Measurements from ENCODE around the gene ACBD6.

ACBD6 gene

GRCh38 chr1:180534214-180534613 is 31.8 kb upstream of the ACBD6 start:
- H3K4me3 ChIP-seq (ENCODE audit: low read depth, low read length) = no peak overlapping the region
- no peak for TF ChIP-seq CTCF (IDR thresholded peaks at IDR 0.05; ENCODE audit: low read depth, low read length, missing control alignments)
- DNase-seq (ENCODE audit: low read depth) = no peak
- in situ Hi-C loops (cut with HindIII; ENCODE audit: low sequenced_read_pairs) = no loop called here

GRCh38 chr1:180533266-180533987 is 31.1 kb upstream of the ACBD6 start:
- peak; percentile 39 for DNase-seq (ENCODE audit: low read depth)
- in situ Hi-C loops (cut with HindIII; ENCODE audit: low sequenced_read_pairs) = no loop called here
- peak; percentile 88 for TF ChIP-seq CTCF (IDR thresholded peaks at IDR 0.05; ENCODE audit: low read depth, low read length, missing control alignments)
- H3K4me3 ChIP-seq (ENCODE audit: low read depth, low read length) = no peak overlapping the region

DNA sequence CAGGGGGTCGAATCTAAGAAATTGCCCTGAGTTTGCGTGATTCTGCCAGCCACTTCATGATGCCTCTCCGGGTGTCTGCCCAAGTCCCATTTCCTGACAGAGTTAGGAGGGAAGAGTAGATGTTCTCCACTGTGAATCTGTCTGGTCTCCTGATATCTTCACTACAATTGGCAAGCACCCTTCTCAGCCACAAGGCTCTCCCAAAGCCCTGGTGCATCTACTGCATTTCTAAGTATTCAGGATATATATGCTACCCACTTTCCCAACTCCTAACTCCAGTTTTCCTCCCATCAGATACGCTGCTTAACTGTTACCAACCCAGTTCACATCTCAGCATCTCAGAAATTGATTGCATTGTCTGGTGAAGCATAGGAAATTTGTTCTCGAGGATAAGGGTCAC is 30.5 kb upstream of the ACBD6 start:
- no peak for DNase-seq (ENCODE audit: low read depth)
- TF ChIP-seq CTCF (IDR thresholded peaks at IDR 0.05; ENCODE audit: low read depth, low read length, missing control alignments) = no peak
- in situ Hi-C loops (cut with HindIII; ENCODE audit: low sequenced_read_pairs) = no loop called here

DNA sequence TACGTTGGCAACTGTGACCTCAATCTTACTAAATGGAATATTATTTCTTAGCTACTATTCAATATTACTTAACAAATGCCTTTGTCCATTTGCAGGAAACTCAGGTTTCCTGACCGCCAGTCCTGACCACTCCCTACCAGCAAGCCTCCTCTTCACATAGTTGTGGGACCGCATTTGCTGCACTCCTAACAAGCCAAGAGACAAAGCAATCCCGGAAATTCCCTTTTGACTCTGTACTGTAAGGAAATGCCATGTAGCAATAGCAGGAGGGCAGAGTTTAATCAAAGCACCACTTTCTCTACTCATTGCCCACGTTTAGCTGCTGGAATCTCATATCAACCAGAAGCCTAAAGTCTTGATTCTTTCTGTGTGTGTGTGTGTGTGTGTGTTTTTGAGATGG is 28.1 kb upstream of the ACBD6 start:
- in situ Hi-C loops (cut with HindIII; ENCODE audit: low sequenced_read_pairs) = no loop called here

More for the DNA sequence above, 30.5 kb upstream of the ACBD6 start:
- H3K4me3 ChIP-seq (ENCODE audit: low read depth, low read length) = no peak overlapping the region

GRCh38 chr1:180528868-180529470 is 26.6 kb upstream of the ACBD6 start:
- no peak for TF ChIP-seq CTCF (IDR thresholded peaks at IDR 0.05; ENCODE audit: low read depth, low read length, missing control alignments)
- no peak for DNase-seq (ENCODE audit: low read depth)
- in situ Hi-C loops (cut with HindIII; ENCODE audit: low sequenced_read_pairs) = no loop called here
- H3K4me3 ChIP-seq (ENCODE audit: low read depth, low read length) = no peak overlapping the region

More for the DNA sequence above, 28.1 kb upstream of the ACBD6 start:
- TF ChIP-seq CTCF (IDR thresholded peaks at IDR 0.05; ENCODE audit: low read depth, low read length, missing control alignments) = no peak
- H3K4me3 ChIP-seq (ENCODE audit: low read depth, low read length) = no peak overlapping the region
- DNase-seq (ENCODE audit: low read depth) = no peak

DNA sequence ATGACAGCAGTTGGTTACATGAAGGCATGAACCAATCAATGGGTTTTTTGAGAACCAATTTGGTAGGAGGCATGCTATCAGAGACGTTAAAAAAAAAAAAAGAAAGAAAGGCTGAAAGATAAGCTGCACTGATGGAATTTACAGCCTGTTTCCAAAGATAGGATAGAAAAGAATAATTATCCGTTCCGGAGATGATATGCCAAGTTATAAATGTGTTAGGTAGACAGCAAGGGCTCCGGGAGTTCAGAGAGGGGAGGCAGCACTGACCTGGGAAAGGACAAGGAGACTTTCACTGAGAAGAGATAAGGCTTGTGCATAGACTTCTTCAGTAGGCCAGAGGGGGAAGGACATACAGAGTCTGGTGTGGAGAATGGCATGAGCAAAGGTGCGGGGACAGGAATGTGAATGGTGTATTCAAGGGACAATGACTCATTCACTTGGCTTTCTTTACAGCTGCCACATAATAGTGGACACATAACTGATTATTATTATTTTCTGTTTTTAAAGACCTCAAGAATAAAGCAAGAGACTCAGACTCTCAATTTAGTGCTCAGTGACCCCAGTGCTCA is 24.8 kb upstream of the ACBD6 start:
- no peak for DNase-seq (ENCODE audit: low read depth)
- in situ Hi-C loops (cut with HindIII; ENCODE audit: low sequenced_read_pairs) = no loop called here
- TF ChIP-seq CTCF (IDR thresholded peaks at IDR 0.05; ENCODE audit: low read depth, low read length, missing control alignments) = no peak
- H3K4me3 ChIP-seq (ENCODE audit: low read depth, low read length) = no peak overlapping the region

All from astrocyte of the cerebellum (primary cell).